Karpas-422 (cell line): ENCODE measurements around the gene HCRTR2. TPM values are rescaled to one million over a fixed set of nuclear protein-coding genes. Genes with fewer than 3 reads are reported as not detected.

Experiments used
- DNase-seq: peaks from one replicate; pipeline ENCODE4 v3.0.0-alpha.2; 2015
- H2AFZ ChIP-seq: fragments of 200-600 bp; sonication (generic); 2 replicates; pipeline ENCODE4 v1.6.1; 2014; ENCODE audit warnings: antibody characterized with exemption, low read length, mixed read lengths
- H3K27ac ChIP-seq: fragments of 200-600 bp; sonication (generic); 2 replicates; pipeline ENCODE4 v1.5.1; 2014; ENCODE audit warnings: mild to moderate bottlenecking, low read length, moderate library complexity
- H3K27me3 ChIP-seq: fragments of 200-600 bp; sonication (generic); 2 replicates; pipeline ENCODE4 v1.6.1; 2014; ENCODE audit warnings: low read length, mixed read lengths
- H3K36me3 ChIP-seq: fragments of 200-600 bp; sonication (generic); 2 replicates; pipeline ENCODE4 v1.6.1; 2014; ENCODE audit warnings: low read length, mixed read lengths; ENCODE audit not compliant: insufficient read depth
- H3K4me1 ChIP-seq: fragments of 200-600 bp; sonication (generic); 2 replicates; pipeline ENCODE4 v1.6.1; 2014; ENCODE audit warnings: mild to moderate bottlenecking, low read length, mixed read lengths
- H3K4me2 ChIP-seq: fragments of 200-600 bp; sonication (generic); 2 replicates; pipeline ENCODE4 v1.6.1; 2014; ENCODE audit warnings: low read length, low read depth, mild to moderate bottlenecking; ENCODE audit not compliant: poor library complexity, severe bottlenecking
- H3K4me3 ChIP-seq: fragments of 200-600 bp; sonication (generic); 2 replicates; pipeline ENCODE4 v1.5.1; 2014; ENCODE audit warnings: mild to moderate bottlenecking, antibody characterized with exemption, low read length, mixed read lengths
- H3K79me2 ChIP-seq: fragments of 200-600 bp; sonication (generic); 2 replicates; pipeline ENCODE4 v1.6.1; 2014; ENCODE audit warnings: mild to moderate bottlenecking, low read length, mixed read lengths
- H3K9ac ChIP-seq: fragments of 200-600 bp; sonication (generic); 2 replicates; pipeline ENCODE4 v1.6.0; 2014; ENCODE audit warnings: low read length
- H3K9me2 ChIP-seq: fragments of 200-600 bp; sonication (generic), shearing (Covaris generic); replicated peaks from 2 replicates; pipeline ENCODE4 v1.6.0; 2014; ENCODE audit warnings: mild to moderate bottlenecking, low read length, moderate library complexity; ENCODE audit not compliant: insufficient read depth
- H3K9me3 ChIP-seq: fragments of 300-700, 200-600 bp; sonication (generic); 2 replicates; pipeline ENCODE4 v1.6.1; 2014; ENCODE audit warnings: low read length, mixed read lengths
- H4K20me1 ChIP-seq: fragments of 200-600 bp; sonication (generic); 2 replicates; pipeline ENCODE4 v1.6.1; 2014; ENCODE audit warnings: mild to moderate bottlenecking, antibody characterized with exemption, low read length, low read depth; ENCODE audit not compliant: insufficient read depth
- total RNA-seq: library from RNA; depleted of rRNA; stranded (reverse); fragments of >200 nt; shearing (Covaris generic); gene quantifications from 2 replicates; pipeline ENCODE4 v1.2.3, GENCODE V29; 2014; ENCODE audit warnings: low replicate concordance; rRNA removed

The HCRTR2 gene
- total RNA-seq, result not detected in 2 replicates

- no peak within 1 kb of the TSS for H2AFZ ChIP-seq
These were observed at the start of gene HCRTR2 for GRCh38 chr6:55174211-55175026. Gene HCRTR2 (plus strand): TSS chr6:55174515. CDS start chr6:55174588, 73 bp downstream.

GRCh38 chr6:55130806-55131324 lies 43.5 kb upstream of the HCRTR2 start:
- Histone ChIP-seq H3K4me3 (no peak overlapping the region), H3K4me1 (no peaks in the 10 kb centered on the region), H4K20me1 (no peaks in the 10 kb centered on the region), H3K27ac (no peak overlapping the region), H3K36me3 (no peaks in the 10 kb centered on the region), H3K9me2 (no peaks in the 10 kb centered on the region), H3K4me2 (no peak overlapping the region), H3K9ac (no peak overlapping the region), H3K27me3 (no peaks in the 10 kb centered on the region), H3K9me3 (peaks cover 28% of the 10 kb centered on the region), H2AFZ (no peak overlapping the region), H3K79me2 (no peaks in the 10 kb centered on the region)
- no peak for DNase-seq

More at GRCh38 chr6:55174211-55175026, at the start of gene HCRTR2:
- Histone ChIP-seq H3K4me2 (no peak within 1 kb of the TSS), H3K4me1 (no peaks in the 10 kb centered on the region), H3K27ac (no peak within 1 kb of the TSS), H3K36me3 (no peaks in the 10 kb centered on the region), H3K9me3 (peaks cover 16% of the 10 kb centered on the region; the same call in 1 of the 2 replicates), H4K20me1 (no peaks in the 10 kb centered on the region), H3K79me2 (no peaks in the 10 kb centered on the region), H3K4me3 (no peak within 1 kb of the TSS), H3K27me3 (no peaks in the 10 kb centered on the region), H3K9me2 (no peaks in the 10 kb centered on the region), H3K9ac (no peak within 1 kb of the TSS)
- no peak for DNase-seq

GRCh38 chr6:55131616-55132015 lies 42.7 kb upstream of the HCRTR2 start:
- DNase-seq, result no peak
- Histone ChIP-seq H3K9me3 (peaks cover 28% of the 10 kb centered on the region), H3K36me3 (no peaks in the 10 kb centered on the region), H3K27ac (no peak overlapping the region), H3K4me3 (no peak overlapping the region), H3K4me2 (no peak overlapping the region), H3K27me3 (no peaks in the 10 kb centered on the region), H3K9me2 (no peaks in the 10 kb centered on the region), H2AFZ (no peak overlapping the region), H3K79me2 (no peaks in the 10 kb centered on the region), H4K20me1 (no peaks in the 10 kb centered on the region), H3K9ac (no peak overlapping the region), H3K4me1 (no peaks in the 10 kb centered on the region)

- Histone ChIP-seq H4K20me1 (no peaks in the 10 kb centered on the region), H3K36me3 (no peaks in the 10 kb centered on the region), H3K27me3 (no peaks in the 10 kb centered on the region), H3K9ac (no peak overlapping the region), H3K9me2 (no peaks in the 10 kb centered on the region), H3K4me3 (no peak overlapping the region), H3K4me1 (no peaks in the 10 kb centered on the region), H2AFZ (no peak overlapping the region), H3K9me3 (peaks cover 18% of the 10 kb centered on the region), H3K79me2 (no peaks in the 10 kb centered on the region), H3K27ac (no peak overlapping the region), H3K4me2 (no peak overlapping the region)
- DNase-seq, result no peak
These were observed 37.4 kb upstream of the HCRTR2 start for GRCh38 chr6:55136916-55137315.

DNA sequence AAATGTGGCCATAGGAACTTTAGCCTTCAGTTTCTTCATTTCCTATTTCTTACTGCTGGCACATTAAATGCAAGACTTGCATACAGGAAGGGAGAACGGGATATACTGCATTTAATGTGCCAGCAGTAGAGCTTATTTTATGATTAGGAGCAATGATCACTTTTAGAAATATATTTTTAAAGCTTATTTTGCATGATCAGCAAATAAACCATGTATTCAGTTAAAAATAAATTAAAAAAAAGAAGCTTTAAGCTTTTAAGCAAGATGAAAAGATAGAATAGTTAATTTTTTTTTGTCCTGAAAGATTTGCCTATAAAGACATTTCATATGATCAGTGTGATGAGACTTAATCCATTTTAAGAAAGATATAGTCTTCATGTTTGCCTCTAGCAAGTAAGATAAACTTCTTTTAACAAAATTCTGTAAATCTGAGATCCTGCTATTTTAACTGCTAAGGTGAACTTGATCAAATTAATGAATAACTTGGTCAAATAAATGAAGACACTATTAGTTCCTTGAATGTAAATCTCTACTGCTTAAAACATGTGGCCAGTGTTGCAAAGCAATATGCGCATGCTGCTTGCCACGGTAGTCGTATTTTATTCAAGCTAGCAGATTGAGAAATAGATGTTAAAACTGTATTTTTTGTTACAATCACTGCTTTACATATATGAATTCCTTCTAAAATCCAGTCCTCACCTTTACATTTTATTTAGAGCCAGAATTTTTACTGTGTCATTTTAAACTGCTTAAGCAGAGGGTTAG lies 36.2 kb upstream of the HCRTR2 start:
- no peak overlapping the region for H3K9ac ChIP-seq
- H3K9me3 ChIP-seq, result peaks cover 18% of the 10 kb centered on the region
- H3K9me2 ChIP-seq, result no peaks in the 10 kb centered on the region
- DNase-seq, result no peak
- no peaks in the 10 kb centered on the region for H4K20me1 ChIP-seq
- no peak overlapping the region for H3K27ac ChIP-seq
- H2AFZ ChIP-seq, result no peak overlapping the region
- H3K27me3 ChIP-seq, result no peaks in the 10 kb centered on the region
- H3K79me2 ChIP-seq, result no peaks in the 10 kb centered on the region
- no peak overlapping the region for H3K4me2 ChIP-seq
- no peaks in the 10 kb centered on the region for H3K36me3 ChIP-seq
- H3K4me3 ChIP-seq, result no peak overlapping the region
- H3K4me1 ChIP-seq, result no peaks in the 10 kb centered on the region

- Histone ChIP-seq H3K9me2 (no peaks in the 10 kb centered on the region), H3K79me2 (no peaks in the 10 kb centered on the region), H2AFZ (no peak overlapping the region), H4K20me1 (no peaks in the 10 kb centered on the region), H3K9ac (no peak overlapping the region), H3K9me3 (peaks cover 10% of the 10 kb centered on the region; the same call in 1 of the 2 replicates), H3K27ac (no peak overlapping the region), H3K4me3 (no peak overlapping the region), H3K4me2 (no peak overlapping the region), H3K4me1 (no peaks in the 10 kb centered on the region), H3K36me3 (no peaks in the 10 kb centered on the region), H3K27me3 (no peaks in the 10 kb centered on the region)
- DNase-seq, result no peak
These were observed 32.7 kb upstream of the HCRTR2 start for GRCh38 chr6:55141611-55142010.

- H3K9ac ChIP-seq, result no peak overlapping the region
- no peak overlapping the region for H3K27ac ChIP-seq
- no peak overlapping the region for H3K4me3 ChIP-seq
- no peaks in the 10 kb centered on the region for H3K9me2 ChIP-seq
- H2AFZ ChIP-seq, result no peak overlapping the region
- H3K36me3 ChIP-seq, result no peaks in the 10 kb centered on the region
- H3K27me3 ChIP-seq, result no peaks in the 10 kb centered on the region
- no peaks in the 10 kb centered on the region for H3K4me1 ChIP-seq
- H3K79me2 ChIP-seq, result no peaks in the 10 kb centered on the region
- peaks cover 10% of the 10 kb centered on the region for H3K9me3 ChIP-seq
- DNase-seq, result no peak
- no peak overlapping the region for H3K4me2 ChIP-seq
- no peaks in the 10 kb centered on the region for H4K20me1 ChIP-seq
These were observed 31.7 kb upstream of the HCRTR2 start for GRCh38 chr6:55142610-55143009.

DNA sequence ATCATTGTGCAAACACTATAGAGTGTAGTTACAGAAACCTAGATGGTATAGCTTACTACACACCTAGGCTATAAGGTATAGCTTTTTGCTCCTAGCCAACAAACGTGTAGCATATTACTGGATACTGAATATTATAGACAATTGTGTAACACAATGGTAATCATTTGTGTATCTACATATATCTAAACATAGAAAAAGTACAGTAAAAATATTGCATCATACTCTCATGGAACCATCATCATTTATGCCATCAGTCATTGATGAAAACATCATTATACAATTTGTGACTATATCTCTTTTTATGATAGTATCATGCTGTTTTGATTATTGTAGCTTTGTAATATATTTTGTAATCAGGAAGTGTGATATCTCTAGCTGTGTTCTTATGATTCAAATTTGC lies 21.0 kb upstream of the HCRTR2 start:
- Histone ChIP-seq H3K79me2 (no peaks in the 10 kb centered on the region), H3K4me3 (no peak overlapping the region), H3K9me3 (peaks cover 37% of the 10 kb centered on the region), H2AFZ (no peak overlapping the region), H3K27me3 (no peaks in the 10 kb centered on the region), H3K4me2 (no peak overlapping the region), H3K27ac (no peak overlapping the region), H3K9me2 (no peaks in the 10 kb centered on the region), H3K9ac (no peak overlapping the region), H4K20me1 (no peaks in the 10 kb centered on the region), H3K36me3 (no peaks in the 10 kb centered on the region), H3K4me1 (no peaks in the 10 kb centered on the region)
- DNase-seq, result no peak
